ENCODE data around the gene HSPG2. TPM values are rescaled to one million over a fixed set of nuclear protein-coding genes. Genes with fewer than 3 reads are reported as not detected.

Gene HSPG2
- polyA plus RNA-seq, 1 donor from 2014 or later, result 0.79 TPM

DNA sequence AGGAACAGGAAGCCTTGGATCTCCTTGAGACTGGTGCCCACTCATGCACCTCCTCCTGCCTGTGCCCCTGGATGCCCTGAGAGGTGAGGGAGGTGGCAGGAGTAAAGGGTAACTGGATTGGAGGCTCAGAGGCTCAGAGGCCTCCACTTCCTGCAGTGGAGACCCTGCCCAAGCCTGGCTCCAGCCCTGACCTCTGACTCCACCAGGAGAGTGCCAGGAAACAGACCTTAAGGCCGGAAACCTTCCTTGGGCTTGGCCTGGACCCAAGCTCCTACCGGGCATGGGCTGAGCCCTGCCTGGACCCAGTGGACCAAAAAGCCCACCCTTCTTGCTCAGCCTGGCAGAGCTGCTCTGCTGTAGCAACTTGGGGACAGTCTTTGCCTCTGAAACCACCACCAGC lies 24.7 kb upstream of the HSPG2 start:
- no peak overlapping the region for H3K4me3 ChIP-seq (ENCODE audit: low read length)
- no peak overlapping the region for H2AFZ ChIP-seq (ENCODE audit: low read depth, low read length)
- no peak overlapping the region for H3K4me2 ChIP-seq (ENCODE audit: low read length)
- H3K36me3 ChIP-seq (ENCODE audit: insufficient read depth, low read length), result no peaks in the 10 kb centered on the region
- no peak for TF ChIP-seq SMC3 (conservative IDR thresholded peaks at IDR 0.05; ENCODE audit: poor library complexity)
- TF ChIP-seq, protein P1, sequence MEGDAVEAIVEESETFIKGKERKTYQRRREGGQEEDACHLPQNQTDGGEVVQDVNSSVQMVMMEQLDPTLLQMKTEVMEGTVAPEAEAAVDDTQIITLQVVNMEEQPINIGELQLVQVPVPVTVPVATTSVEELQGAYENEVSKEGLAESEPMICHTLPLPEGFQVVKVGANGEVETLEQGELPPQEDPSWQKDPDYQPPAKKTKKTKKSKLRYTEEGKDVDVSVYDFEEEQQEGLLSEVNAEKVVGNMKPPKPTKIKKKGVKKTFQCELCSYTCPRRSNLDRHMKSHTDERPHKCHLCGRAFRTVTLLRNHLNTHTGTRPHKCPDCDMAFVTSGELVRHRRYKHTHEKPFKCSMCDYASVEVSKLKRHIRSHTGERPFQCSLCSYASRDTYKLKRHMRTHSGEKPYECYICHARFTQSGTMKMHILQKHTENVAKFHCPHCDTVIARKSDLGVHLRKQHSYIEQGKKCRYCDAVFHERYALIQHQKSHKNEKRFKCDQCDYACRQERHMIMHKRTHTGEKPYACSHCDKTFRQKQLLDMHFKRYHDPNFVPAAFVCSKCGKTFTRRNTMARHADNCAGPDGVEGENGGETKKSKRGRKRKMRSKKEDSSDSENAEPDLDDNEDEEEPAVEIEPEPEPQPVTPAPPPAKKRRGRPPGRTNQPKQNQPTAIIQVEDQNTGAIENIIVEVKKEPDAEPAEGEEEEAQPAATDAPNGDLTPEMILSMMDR (IDR thresholded peaks at IDR 0.05; ENCODE audit: poor library complexity, severe bottlenecking), result no peak
- no peak for TF ChIP-seq EP300 (conservative IDR thresholded peaks at IDR 0.05; ENCODE audit: poor library complexity, severe bottlenecking)
- TF ChIP-seq MXI1 (conservative IDR thresholded peaks at IDR 0.05; ENCODE audit: poor library complexity, severe bottlenecking), result no peak
- TF ChIP-seq TAF1 (IDR thresholded peaks at IDR 0.05; ENCODE audit: low read depth), result no peak
- H3K9me2 ChIP-seq (ENCODE audit: insufficient read depth, low read length), result no peaks in the 10 kb centered on the region
- H4K20me1 ChIP-seq (ENCODE audit: insufficient read depth), result no peaks in the 10 kb centered on the region
- H3K9ac ChIP-seq (ENCODE audit: low read length), result no peak overlapping the region
- H3K27ac ChIP-seq (ENCODE audit: low read length), result no peak overlapping the region
- no peaks in the 10 kb centered on the region for H3K79me2 ChIP-seq (replicated peaks; ENCODE audit: insufficient read depth, low read length)
- no peaks in the 10 kb centered on the region for H3F3A ChIP-seq (ENCODE audit: insufficient read depth, low read length, poor library complexity, severe bottlenecking)
- H3K27me3 ChIP-seq (ENCODE audit: insufficient read depth, low read depth, low read length), result no peaks in the 10 kb centered on the region
- H3K9me3 ChIP-seq (ENCODE audit: low read length), result no peaks in the 10 kb centered on the region

DNA sequence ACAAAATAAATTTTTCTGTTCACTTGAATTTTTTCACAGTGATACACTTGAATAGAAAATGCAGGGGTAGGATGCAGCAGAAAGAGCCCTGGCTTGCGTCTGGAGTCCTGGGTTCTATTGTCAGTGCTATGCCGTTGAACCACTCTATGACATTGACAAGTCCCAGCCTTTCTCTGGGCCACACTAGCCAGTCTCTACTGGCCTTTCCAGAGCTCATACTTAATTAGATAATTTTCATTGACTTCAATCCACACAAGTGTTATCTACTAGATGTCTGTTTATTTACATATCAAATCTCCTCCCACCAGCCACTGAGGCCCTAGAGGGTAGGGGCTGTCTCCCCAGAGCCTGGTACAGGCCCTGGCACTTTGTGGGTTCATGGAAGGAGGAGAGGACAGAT lies 24.2 kb upstream of the HSPG2 start:
- Histone ChIP-seq H3K27ac (ENCODE audit: low read length) (no peak overlapping the region), H3K36me3 (ENCODE audit: insufficient read depth, low read length) (no peaks in the 10 kb centered on the region), H3K27me3 (ENCODE audit: insufficient read depth, low read depth, low read length) (no peaks in the 10 kb centered on the region), H3K9me2 (ENCODE audit: insufficient read depth, low read length) (no peaks in the 10 kb centered on the region), H3F3A (ENCODE audit: insufficient read depth, low read length, poor library complexity, severe bottlenecking) (no peaks in the 10 kb centered on the region), H2AFZ (ENCODE audit: low read depth, low read length) (no peak overlapping the region), H3K4me3 (ENCODE audit: low read length) (no peak overlapping the region), H3K79me2 (replicated peaks; ENCODE audit: insufficient read depth, low read length) (no peaks in the 10 kb centered on the region), H3K9ac (ENCODE audit: low read length) (no peak overlapping the region), H3K4me2 (ENCODE audit: low read length) (no peak overlapping the region), H3K9me3 (ENCODE audit: low read length) (no peaks in the 10 kb centered on the region), H4K20me1 (ENCODE audit: insufficient read depth) (no peaks in the 10 kb centered on the region)
- TF ChIP-seq TAF1 (IDR thresholded peaks at IDR 0.05; ENCODE audit: low read depth) (no peak), POLR2AphosphoS5 (IDR thresholded peaks at IDR 0.05) (no peak), MXI1 (conservative IDR thresholded peaks at IDR 0.05; ENCODE audit: poor library complexity, severe bottlenecking) (no peak), RAD21 (conservative IDR thresholded peaks at IDR 0.05) (no peak), EZH2 (IDR thresholded peaks at IDR 0.05; ENCODE audit: borderline replicate concordance, insufficient read depth, low read length, poor library complexity, severe bottlenecking) (no peak)
- TF ChIP-seq, protein P1 (IDR thresholded peaks at IDR 0.05; ENCODE audit: poor library complexity, severe bottlenecking), result no peak

DNA sequence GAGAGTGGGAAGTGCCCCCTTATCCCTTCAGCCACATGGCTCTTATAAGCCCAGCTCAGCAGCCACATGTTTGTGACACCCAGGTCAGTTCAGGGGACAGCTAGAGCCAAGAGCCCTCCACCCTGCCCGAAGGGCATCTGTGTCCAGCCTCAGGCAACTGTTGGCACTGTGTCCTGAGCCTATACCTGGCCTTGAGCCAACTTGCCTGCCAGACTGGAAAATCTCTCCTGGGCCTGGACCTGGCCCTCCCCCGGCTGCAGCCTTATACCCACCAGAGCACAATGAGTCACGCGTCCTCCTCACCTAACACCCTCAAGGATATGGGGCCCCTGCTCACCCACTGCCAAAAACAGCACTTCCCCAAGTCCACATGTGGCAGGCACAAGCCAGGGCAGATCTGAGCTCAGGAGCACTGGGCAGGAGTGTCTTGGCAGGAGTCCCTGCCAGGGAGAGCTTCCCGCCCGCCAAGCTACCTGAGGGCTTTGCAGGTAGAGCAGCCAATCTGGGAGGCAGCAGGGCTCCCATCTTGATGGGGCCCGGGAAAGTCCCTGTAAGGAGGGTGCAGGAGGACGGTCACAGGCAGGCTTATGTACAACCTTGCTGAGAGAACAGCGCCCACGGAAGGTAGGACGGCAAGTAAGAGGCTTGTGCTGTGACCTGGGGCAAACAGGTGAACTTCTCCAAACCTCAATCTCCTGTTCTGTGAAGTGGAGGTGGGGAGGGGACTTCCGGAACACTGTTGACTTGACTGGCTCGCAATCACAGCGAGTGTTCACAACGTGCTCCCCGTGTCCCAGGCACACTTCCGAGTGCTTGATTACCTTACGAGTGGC lies 19.8 kb upstream of the HSPG2 start:
- TF ChIP-seq RAD21 (conservative IDR thresholded peaks at IDR 0.05) (no peak), MXI1 (conservative IDR thresholded peaks at IDR 0.05; ENCODE audit: poor library complexity, severe bottlenecking) (no peak), TAF1 (IDR thresholded peaks at IDR 0.05; ENCODE audit: low read depth) (no peak), POLR2AphosphoS5 (IDR thresholded peaks at IDR 0.05) (no peak), EZH2 (IDR thresholded peaks at IDR 0.05; ENCODE audit: borderline replicate concordance, insufficient read depth, low read length, poor library complexity, severe bottlenecking) (no peak), SMC3 (conservative IDR thresholded peaks at IDR 0.05; ENCODE audit: poor library complexity) (no peak), EP300 (conservative IDR thresholded peaks at IDR 0.05; ENCODE audit: poor library complexity, severe bottlenecking) (no peak)
- TF ChIP-seq, protein P1 (IDR thresholded peaks at IDR 0.05; ENCODE audit: poor library complexity, severe bottlenecking), result no peak
- TF ChIP-seq, protein P2, sequence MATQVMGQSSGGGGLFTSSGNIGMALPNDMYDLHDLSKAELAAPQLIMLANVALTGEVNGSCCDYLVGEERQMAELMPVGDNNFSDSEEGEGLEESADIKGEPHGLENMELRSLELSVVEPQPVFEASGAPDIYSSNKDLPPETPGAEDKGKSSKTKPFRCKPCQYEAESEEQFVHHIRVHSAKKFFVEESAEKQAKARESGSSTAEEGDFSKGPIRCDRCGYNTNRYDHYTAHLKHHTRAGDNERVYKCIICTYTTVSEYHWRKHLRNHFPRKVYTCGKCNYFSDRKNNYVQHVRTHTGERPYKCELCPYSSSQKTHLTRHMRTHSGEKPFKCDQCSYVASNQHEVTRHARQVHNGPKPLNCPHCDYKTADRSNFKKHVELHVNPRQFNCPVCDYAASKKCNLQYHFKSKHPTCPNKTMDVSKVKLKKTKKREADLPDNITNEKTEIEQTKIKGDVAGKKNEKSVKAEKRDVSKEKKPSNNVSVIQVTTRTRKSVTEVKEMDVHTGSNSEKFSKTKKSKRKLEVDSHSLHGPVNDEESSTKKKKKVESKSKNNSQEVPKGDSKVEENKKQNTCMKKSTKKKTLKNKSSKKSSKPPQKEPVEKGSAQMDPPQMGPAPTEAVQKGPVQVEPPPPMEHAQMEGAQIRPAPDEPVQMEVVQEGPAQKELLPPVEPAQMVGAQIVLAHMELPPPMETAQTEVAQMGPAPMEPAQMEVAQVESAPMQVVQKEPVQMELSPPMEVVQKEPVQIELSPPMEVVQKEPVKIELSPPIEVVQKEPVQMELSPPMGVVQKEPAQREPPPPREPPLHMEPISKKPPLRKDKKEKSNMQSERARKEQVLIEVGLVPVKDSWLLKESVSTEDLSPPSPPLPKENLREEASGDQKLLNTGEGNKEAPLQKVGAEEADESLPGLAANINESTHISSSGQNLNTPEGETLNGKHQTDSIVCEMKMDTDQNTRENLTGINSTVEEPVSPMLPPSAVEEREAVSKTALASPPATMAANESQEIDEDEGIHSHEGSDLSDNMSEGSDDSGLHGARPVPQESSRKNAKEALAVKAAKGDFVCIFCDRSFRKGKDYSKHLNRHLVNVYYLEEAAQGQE (IDR thresholded peaks at IDR 0.05; ENCODE audit: borderline replicate concordance), result no peak
- Histone ChIP-seq H3K27ac (ENCODE audit: low read length) (no peak overlapping the region), H4K20me1 (ENCODE audit: insufficient read depth) (no peaks in the 10 kb centered on the region), H3K4me3 (ENCODE audit: low read length) (no peak overlapping the region), H3F3A (ENCODE audit: insufficient read depth, low read length, poor library complexity, severe bottlenecking) (no peaks in the 10 kb centered on the region), H3K9me2 (ENCODE audit: insufficient read depth, low read length) (no peaks in the 10 kb centered on the region), H3K79me2 (replicated peaks; ENCODE audit: insufficient read depth, low read length) (no peaks in the 10 kb centered on the region), H2AFZ (ENCODE audit: low read depth, low read length) (no peak overlapping the region), H3K36me3 (ENCODE audit: insufficient read depth, low read length) (no peaks in the 10 kb centered on the region), H3K9ac (ENCODE audit: low read length) (no peak overlapping the region), H3K27me3 (ENCODE audit: insufficient read depth, low read depth, low read length) (no peaks in the 10 kb centered on the region), H3K4me2 (ENCODE audit: low read length) (no peak overlapping the region), H3K9me3 (ENCODE audit: low read length) (no peaks in the 10 kb centered on the region)

All from neural cell (in vitro differentiated cells).